HepG2 (cell line): ENCODE measurements around the gene SLC16A3. TPM values are rescaled to one million over a fixed set of nuclear protein-coding genes. Genes with fewer than 3 reads are reported as not detected.

Source experiments
- AGO2 ChIP-seq: fragments of 200-400 bp; formaldehyde crosslinking; optimal IDR thresholded peaks from 2 replicates; pipeline ENCODE3; 2017; ENCODE audit warnings: mild to moderate bottlenecking, low read depth, low read length, moderate library complexity
- FOXC1 ChIP-seq: sonication (generic); formaldehyde crosslinking; IDR thresholded peaks from 2 replicates; pipeline ENCODE4 v1.8.0; 2022; ENCODE audit warnings: mild to moderate bottlenecking, missing genetic modification reagents, borderline replicate concordance
- HNRNPL ChIP-seq: fragments of 200-400 bp; formaldehyde crosslinking; IDR thresholded peaks from 2 replicates; pipeline ENCODE4 v1.6.1; 2017; ENCODE audit warnings: mild to moderate bottlenecking, low read depth, low read length
- MIER2 ChIP-seq: IDR thresholded peaks from 2 replicates; pipeline ENCODE4 v1.6.1; 2016; ENCODE audit warnings: missing biosample characterization, missing genetic modification reagents
- MTF2 ChIP-seq: sonication (generic); formaldehyde crosslinking; IDR thresholded peaks from 2 replicates; pipeline ENCODE4 v1.5.0; 2020; ENCODE audit warnings: missing genetic modification reagents, borderline replicate concordance
- MXI1 ChIP-seq: IDR thresholded peaks from 3 replicates; pipeline ENCODE4 v1.6.1; 2012; ENCODE audit warnings: low read depth, low read length, inconsistent platforms, borderline replicate concordance
- NCOA5 ChIP-seq: sonication (generic); formaldehyde crosslinking; IDR thresholded peaks from 2 replicates; pipeline ENCODE4 v1.4.0; 2020; ENCODE audit warnings: missing genetic modification reagents
- NFIC ChIP-seq: IDR thresholded peaks from 2 replicates; pipeline ENCODE4 v1.6.1; 2012; ENCODE audit warnings: mild to moderate bottlenecking, low read length, inconsistent platforms
- NR0B2 ChIP-seq: sonication (generic); formaldehyde crosslinking; IDR thresholded peaks from 2 replicates; pipeline ENCODE4 v1.4.0; 2020; ENCODE audit warnings: mild to moderate bottlenecking, missing genetic modification reagents
- NR1H2 ChIP-seq: sonication (generic); formaldehyde crosslinking; IDR thresholded peaks from 2 replicates; pipeline ENCODE4 v1.8.1; 2022; ENCODE audit warnings: low read depth, missing genetic modification reagents, borderline replicate concordance
- PAWR ChIP-seq: sonication (generic); formaldehyde crosslinking; IDR thresholded peaks from 2 replicates; pipeline ENCODE4 v1.4.0; 2020; ENCODE audit warnings: missing genetic modification reagents, mild to moderate bottlenecking, borderline replicate concordance
- POLR2G ChIP-seq: fragments of 200-400 bp; formaldehyde crosslinking; IDR thresholded peaks from 2 replicates; pipeline ENCODE4 v1.6.1; 2018; ENCODE audit warnings: mild to moderate bottlenecking, low read depth, low read length, moderate library complexity
- SKI ChIP-seq: fragments of 450-650 bp; IDR thresholded peaks from one replicate; pipeline ENCODE4 v1.6.1; 2018; ENCODE audit warnings: mild to moderate bottlenecking; ENCODE audit not compliant: partially characterized antibody
- TAF1 ChIP-seq: sonication (generic); formaldehyde crosslinking; IDR thresholded peaks from 2 replicates; pipeline ENCODE4 v1.4.0; 2020; ENCODE audit warnings: missing genetic modification reagents
- TARDBP ChIP-seq: sonication (generic); formaldehyde crosslinking; IDR thresholded peaks from 2 replicates; pipeline ENCODE4 v1.8.0; 2022; ENCODE audit warnings: mild to moderate bottlenecking, missing genetic modification reagents
- TFDP2 ChIP-seq: sonication (generic); formaldehyde crosslinking; IDR thresholded peaks from 2 replicates; pipeline ENCODE4 v1.4.0; 2020; ENCODE audit warnings: missing genetic modification reagents
- ZBTB7B ChIP-seq: sonication (generic); formaldehyde crosslinking; IDR thresholded peaks from 2 replicates; pipeline ENCODE4 v1.4.0; 2020; ENCODE audit warnings: missing genetic modification reagents
- ZNF180 ChIP-seq: sonication (generic); formaldehyde crosslinking; IDR thresholded peaks from 2 replicates; pipeline ENCODE4 v1.4.0; 2020; ENCODE audit warnings: low read depth, missing genetic modification reagents, borderline replicate concordance
- ZNF281 ChIP-seq: sonication (generic); formaldehyde crosslinking; IDR thresholded peaks from 2 replicates; pipeline ENCODE4 v1.4.0; 2020; ENCODE audit warnings: missing genetic modification reagents, borderline replicate concordance
- ZNF296 ChIP-seq: sonication (generic); formaldehyde crosslinking; conservative IDR thresholded peaks from 2 replicates; pipeline ENCODE4 v1.5.0; 2020; ENCODE audit warnings: mild to moderate bottlenecking, missing genetic modification reagents
- ZNF576 ChIP-seq: sonication (generic); formaldehyde crosslinking; IDR thresholded peaks from 2 replicates; pipeline ENCODE4 v1.4.0; 2020; ENCODE audit warnings: mild to moderate bottlenecking, missing genetic modification reagents
- ZNF577 ChIP-seq: sonication (generic); formaldehyde crosslinking; IDR thresholded peaks from 2 replicates; pipeline ENCODE4 v1.4.0; 2020; ENCODE audit warnings: mild to moderate bottlenecking, low read depth, missing genetic modification reagents, borderline replicate concordance
- ZNF629 ChIP-seq: sonication (generic); formaldehyde crosslinking; conservative IDR thresholded peaks from 2 replicates; pipeline ENCODE4 v1.5.0; 2020; ENCODE audit warnings: missing genetic modification reagents
- polyA plus RNA-seq, 8 experiments: library from polyadenylated mRNA; depleted of rRNA in 3 of 8; stranded (reverse) in 7 of 8; unstranded in 1 of 8; fragments of >200 nt; fragmentation: Illumina TruSeq in 4 of 8; extraction: Trizol in 4 of 8; gene quantifications; 2 replicates each; pipeline versions ENCODE4 v1.2.1 to v1.2.3, GENCODE V29; 2011 to 2016; ENCODE audit warnings: low read depth in 4 of 8, missing spikeins in 1 of 8, mixed read lengths in 1 of 8; ENCODE audit not compliant: insufficient read depth in 1 of 8
- total RNA-seq, 5 experiments: library from RNA; depleted of rRNA; stranded (reverse); fragments of >200 nt; fragmentation: Illumina TruSeq; extraction: Trizol; gene quantifications; 2 replicates each; pipeline ENCODE4 v1.2.3, GENCODE V29; 2016; ENCODE audit warnings: low read depth in 1 of 5
- TF ChIP-seq, protein P1 (sequence below): sonication (generic); formaldehyde crosslinking; IDR thresholded peaks from 2 replicates; pipeline ENCODE4 v1.9.0; 2021; ENCODE audit warnings: missing genetic modification reagents, mild to moderate bottlenecking, borderline replicate concordance

Gene SLC16A3
- total and polyA plus RNA-seq, 2 of the 13 experiments (the other 11 are each of a cell fraction or from before 2014, with no cell fraction given): 242 to 349 TPM

GRCh38 chr17:82213251-82214011, 15.4 kb upstream of the SLC16A3 start (continued):
- TF ChIP-seq MXI1 (peak; percentile 18; the same call in 1 of the 3 replicates), FOXC1 (CRISPR knock-in tag) (no peak), ZNF281 (CRISPR knock-in tag) (no peak), PAWR (no peak), NCOA5 (CRISPR knock-in tag) (no peak), TARDBP (CRISPR knock-in tag) (no peak), HNRNPL (0 out of 2 replicates have a peak, but pooled peaks have one; percentile 62), MIER2 (CRISPR knock-in tag) (no peak), SKI (no peak), ZNF180 (CRISPR knock-in tag) (no peak; the same call in 1 of the 2 replicates), ZNF296 (CRISPR knock-in tag) (no peak), ZNF577 (CRISPR knock-in tag) (no peak), ZNF576 (no peak), ZNF629 (CRISPR knock-in tag) (no peak), NR1H2 (CRISPR knock-in tag) (0 out of 2 replicates have a peak, but pooled peaks have one; percentile 16), MTF2 (no peak), POLR2G (peak; percentile 47), ZBTB7B (CRISPR knock-in tag) (no peak; the same call in 1 of the 2 replicates), TAF1 (CRISPR knock-in tag) (0 out of 2 replicates have a peak, but pooled peaks have one; percentile 2), AGO2 (peak; percentile 63), NR0B2 (no peak), TFDP2 (CRISPR knock-in tag) (no peak; the same call in 1 of the 2 replicates), NFIC (no peak)
- TF ChIP-seq, protein P1, sequence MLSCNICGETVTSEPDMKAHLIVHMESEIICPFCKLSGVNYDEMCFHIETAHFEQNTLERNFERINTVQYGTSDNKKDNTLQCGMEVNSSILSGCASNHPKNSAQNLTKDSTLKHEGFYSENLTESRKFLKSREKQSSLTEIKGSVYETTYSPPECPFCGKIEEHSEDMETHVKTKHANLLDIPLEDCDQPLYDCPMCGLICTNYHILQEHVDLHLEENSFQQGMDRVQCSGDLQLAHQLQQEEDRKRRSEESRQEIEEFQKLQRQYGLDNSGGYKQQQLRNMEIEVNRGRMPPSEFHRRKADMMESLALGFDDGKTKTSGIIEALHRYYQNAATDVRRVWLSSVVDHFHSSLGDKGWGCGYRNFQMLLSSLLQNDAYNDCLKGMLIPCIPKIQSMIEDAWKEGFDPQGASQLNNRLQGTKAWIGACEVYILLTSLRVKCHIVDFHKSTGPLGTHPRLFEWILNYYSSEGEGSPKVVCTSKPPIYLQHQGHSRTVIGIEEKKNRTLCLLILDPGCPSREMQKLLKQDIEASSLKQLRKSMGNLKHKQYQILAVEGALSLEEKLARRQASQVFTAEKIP (CRISPR knock-in tag): no peak
